Peyer's patch (tissue), 4 donors: ENCODE data around the gene MTMR2.

Experiments used
- POLR2A ChIP-seq, 2 donors: fragments of 450-650 bp; IDR thresholded peaks; one replicate each; pipeline ENCODE4 v1.5.1; 2017; ENCODE audit warnings: antibody characterized with exemption in 2 of 2, mild to moderate bottlenecking in 2 of 2, moderate library complexity in 2 of 2
- TF ChIP-seq, protein P1 (sequence below), 6 experiments: fragments of 450-650 bp in 4 of 6; fragments of 200-600 bp in 2 of 6; sonication (generic) in 1 of 6; IDR thresholded peaks; one replicate each; pipeline ENCODE4 v1.5.1; 2017 to 2019; ENCODE audit warnings: antibody characterized with exemption in 6 of 6, mild to moderate bottlenecking in 3 of 6, moderate library complexity in 1 of 6

GRCh38 chr11:95892892-95893570 is 30.9 kb downstream of the MTMR2 start:
- TF ChIP-seq, protein P1, sequence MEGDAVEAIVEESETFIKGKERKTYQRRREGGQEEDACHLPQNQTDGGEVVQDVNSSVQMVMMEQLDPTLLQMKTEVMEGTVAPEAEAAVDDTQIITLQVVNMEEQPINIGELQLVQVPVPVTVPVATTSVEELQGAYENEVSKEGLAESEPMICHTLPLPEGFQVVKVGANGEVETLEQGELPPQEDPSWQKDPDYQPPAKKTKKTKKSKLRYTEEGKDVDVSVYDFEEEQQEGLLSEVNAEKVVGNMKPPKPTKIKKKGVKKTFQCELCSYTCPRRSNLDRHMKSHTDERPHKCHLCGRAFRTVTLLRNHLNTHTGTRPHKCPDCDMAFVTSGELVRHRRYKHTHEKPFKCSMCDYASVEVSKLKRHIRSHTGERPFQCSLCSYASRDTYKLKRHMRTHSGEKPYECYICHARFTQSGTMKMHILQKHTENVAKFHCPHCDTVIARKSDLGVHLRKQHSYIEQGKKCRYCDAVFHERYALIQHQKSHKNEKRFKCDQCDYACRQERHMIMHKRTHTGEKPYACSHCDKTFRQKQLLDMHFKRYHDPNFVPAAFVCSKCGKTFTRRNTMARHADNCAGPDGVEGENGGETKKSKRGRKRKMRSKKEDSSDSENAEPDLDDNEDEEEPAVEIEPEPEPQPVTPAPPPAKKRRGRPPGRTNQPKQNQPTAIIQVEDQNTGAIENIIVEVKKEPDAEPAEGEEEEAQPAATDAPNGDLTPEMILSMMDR (IDR thresholded peaks at IDR 0.05): no peak
- TF ChIP-seq POLR2A (IDR thresholded peaks at IDR 0.05): no peak
